SU-DHL-6 (cell line): ENCODE results near the gene PON1.

Experiments used
- H2AFZ ChIP-seq: fragments of 200-600 bp; sonication (generic); 2 replicates; pipeline ENCODE4 v1.6.1; 2014; ENCODE audit warnings: low read depth, mild to moderate bottlenecking, moderate library complexity, mixed read lengths, antibody characterized with exemption, low read length; ENCODE audit not compliant: severe bottlenecking
- H3F3A ChIP-seq: fragments of 200-600 bp; shearing (Covaris generic); 2 replicates; pipeline ENCODE4 v1.6.0; 2016; ENCODE audit warnings: antibody characterized with exemption, mild to moderate bottlenecking; ENCODE audit not compliant: insufficient read depth
- H3K27ac ChIP-seq: fragments of 200-600 bp; sonication (generic); 2 replicates; pipeline ENCODE4 v1.5.1; 2016; ENCODE audit warnings: low read depth, mild to moderate bottlenecking, low read length, moderate library complexity, mixed read lengths
- H3K27me3 ChIP-seq: fragments of 200-600 bp; sonication (generic), shearing (Covaris generic); 2 replicates; pipeline ENCODE4 v1.6.0; 2014; ENCODE audit warnings: mild to moderate bottlenecking, low read length
- H3K36me3 ChIP-seq: fragments of 200-600 bp; sonication (generic); 2 replicates; pipeline ENCODE4 v1.6.1; 2014; ENCODE audit warnings: mild to moderate bottlenecking, low read length, mixed read lengths
- H3K4me2 ChIP-seq: fragments of 300-600, 200-600 bp; shearing (Covaris generic), sonication (generic); 2 replicates; pipeline ENCODE4 v1.6.0; 2014; ENCODE audit warnings: low read length, low read depth, mild to moderate bottlenecking; ENCODE audit not compliant: poor library complexity, severe bottlenecking
- H3K4me3 ChIP-seq: fragments of 200-600 bp; sonication (generic); 2 replicates; pipeline ENCODE4 v1.5.1; 2014; ENCODE audit warnings: antibody characterized with exemption, low read length, mild to moderate bottlenecking, mixed read lengths; ENCODE audit not compliant: insufficient read depth, poor library complexity, severe bottlenecking
- H3K79me2 ChIP-seq: fragments of 200-600 bp; sonication (generic); 2 replicates; pipeline ENCODE4 v1.6.1; 2014; ENCODE audit warnings: mild to moderate bottlenecking, low read length, moderate library complexity; ENCODE audit not compliant: insufficient read depth
- H3K9ac ChIP-seq: fragments of 200-600 bp; sonication (generic); 2 replicates; pipeline ENCODE4 v1.7.0; 2014; ENCODE audit warnings: mild to moderate bottlenecking, low read length
- H3K9me2 ChIP-seq: fragments of 200-600 bp; sonication (generic); replicated peaks from 2 replicates; pipeline ENCODE4 v1.6.1; 2014; ENCODE audit warnings: low read length; ENCODE audit not compliant: insufficient read depth
- H3K9me3 ChIP-seq: fragments of 200-600 bp; sonication (generic); 2 replicates; pipeline ENCODE4 v1.6.1; 2014; ENCODE audit warnings: low read length, mixed read lengths; ENCODE audit not compliant: insufficient read depth
- H4K20me1 ChIP-seq: fragments of 200-600 bp; sonication (generic); 2 replicates; pipeline ENCODE4 v1.6.1; 2014; ENCODE audit warnings: low read depth, mild to moderate bottlenecking, antibody characterized with exemption, low read length, moderate library complexity, mixed read lengths
- CTCF ChIP-seq: fragments of 200-600 bp; sonication (generic); IDR thresholded peaks from one replicate; pipeline ENCODE4 v1.5.1; 2017; ENCODE audit warnings: antibody characterized with exemption, mild to moderate bottlenecking, low read length, moderate library complexity; ENCODE audit not compliant: insufficient read depth, poor library complexity, severe bottlenecking
- EZH2phosphoT487 ChIP-seq: fragments of 200-600 bp; sonication (generic), shearing (Covaris generic); conservative IDR thresholded peaks from 2 replicates; pipeline ENCODE4 v1.6.1; 2018; ENCODE audit warnings: mild to moderate bottlenecking, antibody characterized with exemption, low read length, moderate library complexity, mixed read lengths

The PON1 gene

GRCh38 chr7:95317546-95317945 is 6.8 kb downstream of the PON1 start:
- H3K9me2 ChIP-seq: no peaks in the 10 kb centered on the region
- no peaks in the 10 kb centered on the region for H3K9me3 ChIP-seq
- no peak overlapping the region for H2AFZ ChIP-seq
- no peaks in the 10 kb centered on the region for H3F3A ChIP-seq
- no peaks in the 10 kb centered on the region for H3K79me2 ChIP-seq
- H3K4me3 ChIP-seq: no peak overlapping the region
- no peaks in the 10 kb centered on the region for H4K20me1 ChIP-seq
- no peaks in the 10 kb centered on the region for H3K36me3 ChIP-seq
- TF ChIP-seq CTCF (no peak), EZH2phosphoT487 (no peak)
- no peaks in the 10 kb centered on the region for H3K27me3 ChIP-seq
- H3K9ac ChIP-seq: no peak overlapping the region
- H3K27ac ChIP-seq: no peak overlapping the region
- no peak overlapping the region for H3K4me2 ChIP-seq

DNA sequence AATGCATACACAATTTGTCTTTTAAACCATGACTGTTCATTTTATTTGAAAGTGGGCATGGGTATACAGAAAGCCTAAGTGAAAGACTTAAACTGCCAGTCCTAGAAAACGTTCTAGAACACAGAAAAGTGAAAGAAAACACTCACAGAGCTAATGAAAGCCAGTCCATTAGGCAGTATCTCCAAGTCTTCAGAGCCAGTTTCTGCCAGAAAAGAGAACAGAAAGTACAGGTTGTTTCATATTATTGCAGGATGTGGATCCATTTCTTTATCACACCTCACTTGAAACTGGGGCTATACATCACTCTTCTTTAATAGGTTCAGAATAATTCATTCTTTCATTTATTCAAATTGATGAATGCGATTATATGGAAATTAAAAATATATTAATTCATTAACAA is 7.7 kb downstream of the PON1 start:
- Histone ChIP-seq H3K27ac (no peak overlapping the region), H3F3A (no peaks in the 10 kb centered on the region), H3K4me2 (no peak overlapping the region), H3K9ac (no peak overlapping the region), H3K36me3 (no peaks in the 10 kb centered on the region), H3K9me3 (no peaks in the 10 kb centered on the region), H3K27me3 (no peaks in the 10 kb centered on the region), H3K79me2 (no peaks in the 10 kb centered on the region), H2AFZ (no peak overlapping the region), H3K4me3 (no peak overlapping the region), H3K9me2 (no peaks in the 10 kb centered on the region), H4K20me1 (no peaks in the 10 kb centered on the region)
- TF ChIP-seq EZH2phosphoT487: no peak
- no peak for TF ChIP-seq CTCF

DNA sequence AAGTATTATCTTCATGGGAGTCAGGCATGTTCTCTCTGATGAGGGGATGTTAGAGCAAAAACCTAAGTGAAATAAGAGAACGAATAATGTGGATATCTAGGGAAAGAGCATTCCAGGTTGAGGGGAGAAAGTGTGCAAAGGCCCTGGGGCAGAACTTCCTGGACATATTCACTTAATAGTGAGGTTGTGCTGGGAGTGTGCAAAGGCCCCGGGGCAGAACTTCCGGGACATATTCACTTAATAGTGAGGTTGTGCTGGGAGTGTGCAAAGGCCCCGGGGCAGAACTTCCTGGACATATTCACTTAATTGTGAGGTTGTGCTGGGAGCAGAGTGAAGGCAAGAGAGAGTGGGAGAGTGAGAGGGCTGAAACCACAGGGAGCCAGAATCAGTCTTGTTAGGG is 11.8 kb downstream of the PON1 start:
- Histone ChIP-seq H3K4me2 (no peak overlapping the region), H3K36me3 (no peaks in the 10 kb centered on the region), H3K9me2 (no peaks in the 10 kb centered on the region), H3K4me3 (no peak overlapping the region), H3K79me2 (no peaks in the 10 kb centered on the region), H4K20me1 (no peaks in the 10 kb centered on the region), H2AFZ (no peak overlapping the region), H3F3A (no peaks in the 10 kb centered on the region), H3K27ac (no peak overlapping the region), H3K9ac (no peak overlapping the region), H3K9me3 (no peaks in the 10 kb centered on the region), H3K27me3 (no peaks in the 10 kb centered on the region)
- TF ChIP-seq CTCF: no peak
- TF ChIP-seq EZH2phosphoT487: no peak

GRCh38 chr7:95311389-95311788 is 12.9 kb downstream of the PON1 start:
- Histone ChIP-seq H3K4me2 (no peak overlapping the region), H3K9me3 (no peaks in the 10 kb centered on the region), H2AFZ (no peak overlapping the region), H3K4me3 (no peak overlapping the region), H3F3A (no peaks in the 10 kb centered on the region), H3K9ac (no peak overlapping the region), H3K9me2 (no peaks in the 10 kb centered on the region), H4K20me1 (no peaks in the 10 kb centered on the region), H3K36me3 (no peaks in the 10 kb centered on the region), H3K27me3 (no peaks in the 10 kb centered on the region), H3K79me2 (no peaks in the 10 kb centered on the region), H3K27ac (no peak overlapping the region)
- no peak for TF ChIP-seq CTCF
